ENCODE measurements around the gene SLC6A15.

DNA sequence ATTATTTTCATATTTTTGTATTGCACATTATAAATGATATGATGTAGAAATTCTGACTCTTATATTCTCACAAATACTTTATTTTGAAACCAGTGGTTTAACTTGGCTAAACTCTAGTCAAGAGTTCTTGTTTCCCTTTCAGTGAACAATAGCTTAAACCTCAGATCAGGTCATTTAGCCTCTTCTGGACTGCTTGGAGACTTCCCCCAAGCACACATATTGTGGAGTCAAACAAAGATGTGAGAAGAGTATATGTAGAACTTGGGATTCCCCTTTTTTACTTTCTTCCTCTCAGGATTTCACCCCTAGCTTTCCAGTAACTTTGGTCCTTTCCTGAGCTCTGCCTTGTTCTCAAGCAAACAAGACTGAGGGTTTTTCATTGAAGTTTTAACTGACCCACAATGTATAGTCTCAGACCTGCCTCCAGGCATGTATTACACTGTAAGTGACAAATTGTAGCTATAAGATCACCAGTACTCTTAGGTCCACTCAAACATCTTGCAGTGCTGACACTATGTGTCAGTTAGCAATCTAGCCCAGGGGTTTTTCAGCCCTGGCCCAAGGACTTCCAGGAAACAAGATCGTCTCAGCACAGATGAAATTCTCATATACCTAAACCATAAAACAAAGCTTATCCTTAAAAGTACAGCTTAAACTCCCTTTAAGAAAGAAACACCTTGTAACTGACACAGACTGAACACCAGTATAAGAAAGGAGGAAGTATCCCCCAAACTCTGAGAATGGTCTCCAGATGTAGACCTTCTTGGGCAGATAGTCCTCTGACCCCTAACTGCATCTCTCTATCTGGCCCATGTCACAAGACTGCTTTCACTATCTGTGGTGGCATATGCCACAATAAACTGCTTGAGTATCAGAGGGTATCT, 98.6 kb downstream of the SLC6A15 start:
- TF ChIP-seq TAF1 (IDR thresholded peaks at IDR 0.05; ENCODE audit: low read depth, low read length) (no peak), POLR2A (IDR thresholded peaks at IDR 0.05; ENCODE audit: low read depth, low read length) (no peak), POLR2AphosphoS5 (IDR thresholded peaks at IDR 0.05; ENCODE audit: low read depth, low read length) (no peak), SPI1 (IDR thresholded peaks at IDR 0.05; ENCODE audit: low read depth, low read length) (no peak)

All from GM12891 (cell line).